Measurements from ENCODE around the gene ERBB2. TPM values are rescaled to one million over a fixed set of nuclear protein-coding genes. Genes with fewer than 3 reads are reported as not detected.

The ERBB2 gene
- total and polyA plus RNA-seq, 2 of the 8 experiments (the other 6 are each of a cell fraction or from before 2014, with no cell fraction given), result 183 to 394 TPM

GRCh38 chr17:39716879-39717536 is 17.1 kb downstream of the ERBB2 start:
- H3K79me1 ChIP-seq (ENCODE audit: low read depth, low read length), result peaks cover 2% of the 10 kb centered on the region; the same call in 1 of the 2 replicates
- no peak overlapping the region for H3K56ac ChIP-seq (replicated peaks; ENCODE audit: insufficient read length, low read depth, low read length)
- H2AK5ac ChIP-seq (ENCODE audit: low read depth, low read length), result no peak overlapping the region
- no peak overlapping the region for H3K23ac ChIP-seq (ENCODE audit: insufficient read length)
- no peak overlapping the region for H4K8ac ChIP-seq (ENCODE audit: extremely low read depth, insufficient read depth, low read length)
- FAIRE-seq (no peak), DNase-seq (ENCODE audit: low read depth in 1 of 2, low spot score in 2 of 2) (no peak)
- no peak overlapping the region for H2BK5ac ChIP-seq (ENCODE audit: low read depth, low read length)
- no peak overlapping the region for H3K9ac ChIP-seq (replicated peaks in 1 of 4; ENCODE audit: extremely low read depth in 1 of 4, low read depth in 3 of 4, low read length in 3 of 4)
- H4K20me1 ChIP-seq (replicated peaks in 1 of 2; ENCODE audit: control insufficient read depth in 1 of 2, insufficient read depth in 2 of 2, low read length in 2 of 2), result peaks cover 7 to 10% of the 10 kb centered on the region in 2 experiments
- H3K9me3 ChIP-seq (ENCODE audit: insufficient read depth in 2 of 2, low read depth in 1 of 2, low read length in 1 of 2), result no peaks in the 10 kb centered on the region
- ChIA-PET POLR2A (ENCODE audit: partially characterized antibody) (interaction anchor here (0.9 to 4.5 kb wide), 6 partner anchors 13 to 28 kb away, joined by 3 to 23 read pairs (median 4); partner anchors contain the start of genes ERBB2 and MIEN1), CTCF (ENCODE audit: partially characterized antibody) (interaction anchor here (0.9 to 1.7 kb wide), 2 partner anchors 12 to 96 kb away, joined by 3 to 7 read pairs; no protein-coding TSS in a partner anchor)
- no peak overlapping the region for H3K27ac ChIP-seq (ENCODE audit: low read depth, low read length)
- H4K5ac ChIP-seq (ENCODE audit: insufficient read length, low read depth, low read length), result no peak overlapping the region
- H2BK12ac ChIP-seq (ENCODE audit: low read depth, low read length), result no peak overlapping the region
- H2BK15ac ChIP-seq (ENCODE audit: low read length), result no peak overlapping the region
- no peak overlapping the region for H3K4ac ChIP-seq (replicated peaks; ENCODE audit: insufficient read length, low read depth, low read length)
- H3K4me1 ChIP-seq (replicated peaks in 1 of 4; ENCODE audit: control insufficient read depth in 3 of 4, insufficient read depth in 4 of 4, low read length in 3 of 4), result no peaks in the 10 kb centered on the region
- no peaks in the 10 kb centered on the region for H3K27me3 ChIP-seq (replicated peaks in 1 of 4; ENCODE audit: control insufficient read depth in 3 of 4, extremely low read depth in 1 of 4, insufficient read depth in 3 of 4, low read length in 3 of 4)
- no peak overlapping the region for H3K4me2 ChIP-seq (ENCODE audit: insufficient read depth in 1 of 2, low read depth in 2 of 2, low read length in 2 of 2)
- H3K36me3 ChIP-seq (ENCODE audit: control insufficient read depth in 2 of 4, insufficient read depth in 4 of 4, low read length in 3 of 4), result peaks cover 40 to 89% (median 68%) of the 10 kb centered on the region in 4 experiments
- 93% methylated on average over 11 of the region's 11 CpGs; no CpG with 5 or more reads in 1 of the 2 experiments for WGBS, 2 experiments (ENCODE audit: extremely low coverage in 1 of 2, insufficient coverage in 1 of 2, insufficient read length in 1 of 2, insufficient replicate concordance in 2 of 2, low coverage in 1 of 2, low lambda C conversion rate in 2 of 2, missing lambda C conversion rate in 1 of 2)
- H3K79me2 ChIP-seq (ENCODE audit: control insufficient read depth in 1 of 2, insufficient read depth in 2 of 2, low read length in 2 of 2), result peaks cover 0 to 4% of the 10 kb centered on the region in 2 experiments; a peak in 2 of 4 replicates
- no peak overlapping the region for H2BK120ac ChIP-seq (replicated peaks; ENCODE audit: low read depth, low read length)
- H3K18ac ChIP-seq (ENCODE audit: extremely low read depth, low read length), result no peak overlapping the region
- no peak overlapping the region for H2BK20ac ChIP-seq (ENCODE audit: low read length)
- no peaks in the 10 kb centered on the region for H3K23me2 ChIP-seq (ENCODE audit: low read depth, low read length)
- no peak overlapping the region for H2AFZ ChIP-seq (ENCODE audit: low read length)
- no peak overlapping the region for H3K4me3 ChIP-seq (ENCODE audit: extremely low read depth in 1 of 4, insufficient read depth in 2 of 4, low read depth in 3 of 4, low read length in 4 of 4)
- no peak overlapping the region for H4K91ac ChIP-seq (replicated peaks; ENCODE audit: insufficient read length, low read length)
- H3K14ac ChIP-seq (ENCODE audit: insufficient read length), result no peak overlapping the region
- TF ChIP-seq TBP (IDR thresholded peaks at IDR 0.05; ENCODE audit: low read depth, low read length) (no peak), YY1 (IDR thresholded peaks at IDR 0.05; ENCODE audit: low read depth, low read length) (no peak), TEAD4 (IDR thresholded peaks at IDR 0.05; ENCODE audit: low read depth, low read length) (no peak), SUZ12 (IDR thresholded peaks at IDR 0.05; ENCODE audit: low read length) (no peak), CTBP2 (IDR thresholded peaks at IDR 0.05; ENCODE audit: borderline replicate concordance, insufficient read depth, insufficient read length, low read length) (no peak), SAP30 (IDR thresholded peaks at IDR 0.05; ENCODE audit: insufficient read depth, insufficient replicate concordance, low read length) (no peak), SIX5 (IDR thresholded peaks at IDR 0.05; ENCODE audit: low read depth, low read length) (no peak), RAD21 (IDR thresholded peaks at IDR 0.05 in 1 of 2, conservative IDR thresholded peaks at IDR 0.05 in 1 of 2; ENCODE audit: low read depth in 2 of 2, low read length in 2 of 2) (no peak), SIRT6 (IDR thresholded peaks at IDR 0.05; ENCODE audit: low read length) (no peak), KDM1A (IDR thresholded peaks at IDR 0.05; ENCODE audit: borderline replicate concordance, low read length) (no peak), RBBP5 (IDR thresholded peaks at IDR 0.05; ENCODE audit: borderline replicate concordance, low read depth, low read length) (no peak)
